Mesenchymal stem cell (in vitro differentiated cells and primary cell): ENCODE results near the gene SMPD3.

ENCODE experiments used
- DNase-seq: peaks from one replicate; pipeline ENCODE4 v3.0.0-alpha.2; 2013
- H2AFZ ChIP-seq: one replicate; pipeline ENCODE4 v1.6.1; 2013; ENCODE audit warnings: low read depth, mild to moderate bottlenecking, control low read depth, inconsistent platforms, low read length, moderate library complexity
- H2AK5ac ChIP-seq: 2 replicates; pipeline ENCODE4 v1.6.1; 2013; ENCODE audit warnings: low read length, moderate library complexity, mild to moderate bottlenecking, inconsistent platforms; ENCODE audit not compliant: severe bottlenecking
- H2BK120ac ChIP-seq: one replicate; pipeline ENCODE4 v1.6.1; 2013; ENCODE audit warnings: low read depth, mild to moderate bottlenecking, inconsistent platforms, low read length, moderate library complexity
- H2BK12ac ChIP-seq, 2 experiments: one replicate each; pipeline ENCODE4 v1.6.1; 2013; ENCODE audit warnings: inconsistent platforms in 2 of 2, low read length in 2 of 2, mild to moderate bottlenecking in 2 of 2, moderate library complexity in 2 of 2, control low read depth in 1 of 2
- H2BK15ac ChIP-seq: one replicate; pipeline ENCODE4 v1.6.1; 2013; ENCODE audit warnings: mild to moderate bottlenecking, low read depth, inconsistent platforms; ENCODE audit not compliant: poor library complexity, severe bottlenecking
- H2BK5ac ChIP-seq: 2 replicates; pipeline ENCODE4 v1.6.1; 2013; ENCODE audit warnings: low read depth, mild to moderate bottlenecking, low read length, control low read depth, inconsistent platforms; ENCODE audit not compliant: poor library complexity, severe bottlenecking
- H3K14ac ChIP-seq, 2 experiments: one replicate each; pipeline ENCODE4 v1.6.1; 2013; ENCODE audit warnings: inconsistent platforms in 2 of 2, low read length in 2 of 2, control low read depth in 1 of 2, mild to moderate bottlenecking in 1 of 2, moderate library complexity in 1 of 2
- H3K18ac ChIP-seq, 2 experiments: one replicate each; pipeline ENCODE4 v1.6.1; 2013; ENCODE audit warnings: inconsistent platforms in 2 of 2, low read length in 2 of 2, control low read depth in 1 of 2, low read depth in 1 of 2, mild to moderate bottlenecking in 1 of 2
- H3K23ac ChIP-seq, 2 experiments: one replicate each; pipeline ENCODE4 v1.6.1; 2013; ENCODE audit warnings: inconsistent platforms in 2 of 2, low read length in 2 of 2, mild to moderate bottlenecking in 2 of 2, moderate library complexity in 2 of 2, control low read depth in 1 of 2
- H3K27ac ChIP-seq: 2 replicates; pipeline ENCODE4 v1.5.1; 2013; ENCODE audit warnings: mild to moderate bottlenecking, moderate library complexity, low read length, control low read depth, inconsistent platforms; ENCODE audit not compliant: poor library complexity, severe bottlenecking
- H3K27me3 ChIP-seq, 2 experiments: 2 replicates each; pipeline versions ENCODE4 v1.6.1 to v1.7.0; 2013; ENCODE audit warnings: low read length in 2 of 2, mild to moderate bottlenecking in 2 of 2, moderate library complexity in 2 of 2, control low read depth in 1 of 2, inconsistent platforms in 1 of 2; ENCODE audit not compliant: control insufficient read depth in 1 of 2, insufficient read depth in 1 of 2
- H3K36me3 ChIP-seq, 2 experiments: 2 replicates each; pipeline versions ENCODE4 v1.6.1 to v1.7.0; 2013; ENCODE audit warnings: low read length in 2 of 2, control low read depth in 1 of 2, inconsistent platforms in 1 of 2, low read depth in 1 of 2, mild to moderate bottlenecking in 1 of 2; ENCODE audit not compliant: insufficient read depth in 2 of 2, control insufficient read depth in 1 of 2
- H3K4ac ChIP-seq, 2 experiments: one replicate each; pipeline ENCODE4 v1.6.1; 2013; ENCODE audit warnings: inconsistent platforms in 2 of 2, low read length in 2 of 2, mild to moderate bottlenecking in 2 of 2, moderate library complexity in 2 of 2, control low read depth in 1 of 2, low read depth in 1 of 2
- H3K4me1 ChIP-seq: 2 replicates; pipeline ENCODE4 v1.6.1; 2013; ENCODE audit warnings: low read depth, low read length, control low read depth; ENCODE audit not compliant: control insufficient read depth, insufficient read depth
- H3K4me2 ChIP-seq: 2 replicates; pipeline ENCODE4 v1.6.1; 2013; ENCODE audit warnings: low read length, mild to moderate bottlenecking, inconsistent platforms; ENCODE audit not compliant: poor library complexity, severe bottlenecking
- H3K4me3 ChIP-seq, 2 experiments: 2 replicates each; pipeline versions ENCODE4 v1.5.1 to v1.7.0; 2013; ENCODE audit warnings: low read length in 2 of 2, mild to moderate bottlenecking in 2 of 2, control low read depth in 1 of 2, low read depth in 1 of 2; ENCODE audit not compliant: insufficient read depth in 1 of 2
- H3K79me1 ChIP-seq: replicated peaks from 2 replicates; pipeline ENCODE4 v1.6.1; 2013; ENCODE audit warnings: mild to moderate bottlenecking, control low read depth, low read length, inconsistent platforms; ENCODE audit not compliant: poor library complexity, severe bottlenecking
- H3K9ac ChIP-seq: 2 replicates; pipeline ENCODE4 v1.7.0; 2013; ENCODE audit warnings: mild to moderate bottlenecking, low read length, moderate library complexity
- H3K9me3 ChIP-seq: 2 replicates; pipeline ENCODE4 v1.7.0; 2013; ENCODE audit warnings: mild to moderate bottlenecking, low read length; ENCODE audit not compliant: control insufficient read depth
- H4K8ac ChIP-seq: one replicate; pipeline ENCODE4 v1.6.1; 2013; ENCODE audit warnings: inconsistent platforms, mild to moderate bottlenecking, low read length, moderate library complexity
- H4K91ac ChIP-seq: one replicate; pipeline ENCODE4 v1.6.1; 2013; ENCODE audit warnings: mild to moderate bottlenecking, low read length, inconsistent platforms
- WGBS: methylation state at CpG from one replicate; pipeline ENCODE4 v1.1.7; 2013; ENCODE audit warnings: mixed read lengths; 5-methylcytosine and 5-hydroxymethylcytosine counted together

SMPD3 gene

DNA sequence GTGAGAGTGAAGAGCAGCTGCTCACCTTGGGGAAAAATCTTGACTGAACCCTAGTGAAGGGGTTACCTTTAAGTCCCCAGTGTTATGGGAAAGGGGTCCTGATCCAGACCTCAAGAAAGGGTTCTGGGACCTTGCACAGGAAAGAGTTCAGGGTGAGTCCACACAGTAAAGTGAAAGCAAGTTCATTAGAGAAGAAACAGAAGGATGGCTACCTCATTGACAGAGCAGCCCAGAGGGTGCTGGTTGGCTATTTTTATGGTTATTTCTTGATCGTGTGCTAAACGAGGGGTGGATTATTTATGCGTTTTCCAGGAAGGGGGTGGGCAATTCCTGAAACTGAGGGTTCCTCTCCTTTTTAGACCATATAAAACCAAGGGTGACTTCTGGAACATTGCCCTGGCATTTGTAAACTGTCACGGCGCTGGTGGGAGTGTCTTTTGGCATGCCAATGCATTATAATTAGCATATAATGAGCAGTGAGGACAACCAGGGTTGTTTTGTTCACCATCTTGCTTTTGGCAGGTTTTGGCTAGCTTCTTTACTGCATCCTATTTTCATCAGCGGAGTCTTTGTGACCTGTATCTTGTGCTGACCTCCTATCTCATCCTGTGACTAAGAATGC, 58.4 kb downstream of the SMPD3 start:
- Histone ChIP-seq H3K27me3 (peaks cover 8 to 31% of the 10 kb centered on the region in 2 experiments), H2BK120ac (no peak overlapping the region), H3K4me3 (no peak overlapping the region), H3K4me1 (peaks cover 2% of the 10 kb centered on the region), H3K23ac (no peak overlapping the region), H3K4ac (no peak overlapping the region), H4K91ac (no peak overlapping the region), H2BK15ac (no peak overlapping the region), H3K9me3 (no peaks in the 10 kb centered on the region), H2AK5ac (no peak overlapping the region), H3K79me1 (no peaks in the 10 kb centered on the region), H2BK5ac (no peak overlapping the region), H3K9ac (no peak overlapping the region), H3K27ac (no peak overlapping the region), H2BK12ac (no peak overlapping the region), H3K36me3 (no peaks in the 10 kb centered on the region), H2AFZ (no peak overlapping the region), H4K8ac (no peak overlapping the region), H3K14ac (no peak overlapping the region), H3K4me2 (no peak overlapping the region), H3K18ac (no peak overlapping the region)
- no peak for DNase-seq
- 81% methylated on average over 6 of the region's 6 CpGs for WGBS

DNA sequence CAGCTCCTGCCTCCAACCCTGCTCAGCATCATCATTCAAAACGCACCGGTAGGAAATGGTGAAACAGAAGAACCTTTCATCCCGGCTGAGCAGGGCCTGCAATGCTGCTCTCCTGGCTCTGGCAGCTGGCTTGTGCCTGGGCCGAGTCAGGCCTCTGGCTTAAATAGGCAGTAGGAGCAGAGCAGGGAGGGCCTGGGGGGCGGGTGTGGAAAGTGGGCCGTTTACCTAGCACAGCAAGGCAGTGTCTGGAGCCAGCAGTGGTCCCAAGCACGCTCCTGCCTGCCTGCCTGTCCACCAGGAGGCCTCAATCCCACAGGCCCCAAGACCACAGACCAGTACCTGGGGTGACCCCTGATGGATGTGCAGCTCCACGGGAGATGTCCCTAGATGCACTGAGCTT, 59.3 kb downstream of the SMPD3 start:
- Histone ChIP-seq H2AK5ac (no peak overlapping the region), H4K91ac (no peak overlapping the region), H3K36me3 (no peaks in the 10 kb centered on the region), H3K9me3 (no peaks in the 10 kb centered on the region), H3K4ac (no peak overlapping the region), H2BK5ac (no peak overlapping the region), H3K27me3 (peaks cover 16 to 39% of the 10 kb centered on the region in 2 experiments), H3K79me1 (no peaks in the 10 kb centered on the region), H2BK15ac (no peak overlapping the region), H3K4me3 (no peak overlapping the region), H2BK120ac (no peak overlapping the region), H3K9ac (no peak overlapping the region), H4K8ac (no peak overlapping the region), H2BK12ac (no peak overlapping the region), H3K18ac (no peak overlapping the region), H3K4me2 (no peak overlapping the region), H3K14ac (no peak overlapping the region), H2AFZ (no peak overlapping the region), H3K27ac (no peak overlapping the region), H3K23ac (no peak overlapping the region), H3K4me1 (peaks cover 2% of the 10 kb centered on the region)
- WGBS: 72% methylated on average over 8 of the region's 8 CpGs
- no peak for DNase-seq

DNA sequence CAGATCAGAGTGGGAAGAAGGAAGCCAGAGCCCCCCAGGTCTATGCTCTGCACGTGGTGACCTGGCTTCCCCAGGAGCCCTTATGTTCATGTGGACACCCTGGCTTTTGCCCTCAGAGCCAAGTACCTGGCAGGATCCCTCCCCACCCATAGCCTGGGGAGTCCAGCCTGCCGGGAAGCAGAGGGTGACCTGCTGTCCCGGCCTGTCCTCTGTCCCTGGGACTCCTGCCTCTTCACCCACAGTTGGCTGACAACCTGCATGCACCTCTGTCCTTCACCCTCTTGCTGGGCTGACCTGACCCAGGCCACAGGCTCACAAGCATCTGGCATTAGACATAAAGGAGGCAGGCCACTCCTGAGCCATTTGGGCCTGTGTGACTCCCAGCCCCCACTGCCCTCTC, 60.2 kb downstream of the SMPD3 start:
- Histone ChIP-seq H3K27ac (no peak overlapping the region), H3K27me3 (peaks cover 25 to 48% of the 10 kb centered on the region in 2 experiments), H4K91ac (no peak overlapping the region), H3K4me3 (no peak overlapping the region), H2BK12ac (no peak overlapping the region), H2AFZ (no peak overlapping the region), H3K4me1 (peaks cover 2% of the 10 kb centered on the region), H2BK5ac (no peak overlapping the region), H2BK120ac (no peak overlapping the region), H3K79me1 (no peaks in the 10 kb centered on the region), H2BK15ac (no peak overlapping the region), H2AK5ac (no peak overlapping the region), H3K14ac (no peak overlapping the region), H3K4me2 (no peak overlapping the region), H3K4ac (no peak overlapping the region), H4K8ac (no peak overlapping the region), H3K9ac (no peak overlapping the region), H3K23ac (no peak overlapping the region), H3K36me3 (no peaks in the 10 kb centered on the region), H3K18ac (no peak overlapping the region), H3K9me3 (no peaks in the 10 kb centered on the region)
- 72% methylated on average over 3 of the region's 3 CpGs for WGBS
- DNase-seq: no peak

DNA sequence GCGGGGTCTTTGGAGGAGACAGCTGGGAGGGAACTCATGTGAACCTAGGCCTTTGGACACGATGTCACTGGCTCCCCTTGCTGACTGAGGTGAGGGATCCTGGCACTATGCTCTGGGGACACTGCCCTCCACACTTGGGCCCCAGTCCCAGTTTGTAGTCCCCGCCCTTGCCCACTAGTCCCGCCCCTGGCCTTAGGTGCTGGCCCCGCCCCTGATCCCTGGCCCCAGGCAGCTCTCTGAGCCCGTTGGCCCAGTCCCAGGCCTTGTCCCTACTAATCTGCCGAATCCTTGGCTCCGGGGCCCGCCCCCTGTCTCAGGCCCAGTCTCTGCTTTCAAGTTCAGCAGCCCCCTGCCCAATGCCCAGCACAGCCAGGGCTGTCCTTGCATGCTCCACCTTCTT, 61.0 kb downstream of the SMPD3 start:
- Histone ChIP-seq H3K9me3 (no peaks in the 10 kb centered on the region), H3K27ac (no peak overlapping the region), H2AFZ (no peak overlapping the region), H3K9ac (no peak overlapping the region), H3K23ac (no peak overlapping the region), H3K4me3 (no peak overlapping the region), H2BK15ac (no peak overlapping the region), H3K4me1 (peaks cover 2% of the 10 kb centered on the region), H3K79me1 (no peaks in the 10 kb centered on the region), H2BK5ac (no peak overlapping the region), H4K91ac (no peak overlapping the region), H3K14ac (no peak overlapping the region), H2AK5ac (no peak overlapping the region), H3K4ac (no peak overlapping the region), H3K4me2 (no peak overlapping the region), H3K27me3 (peaks cover 26 to 49% of the 10 kb centered on the region in 2 experiments), H3K18ac (no peak overlapping the region), H2BK120ac (no peak overlapping the region), H2BK12ac (no peak overlapping the region), H3K36me3 (no peaks in the 10 kb centered on the region), H4K8ac (no peak overlapping the region)
- no peak for DNase-seq
- 76% methylated on average over 9 of the region's 9 CpGs for WGBS
